Sigmoid colon (tissue), 7 donors: ENCODE measurements around the gene NKX6-2. TPM values are rescaled to one million over a fixed set of nuclear protein-coding genes. Genes with fewer than 3 reads are reported as not detected.
A peak's percentile ranks its signal among the peaks of the same experiment; 100 is the strongest.

ENCODE experiments used
- DNase-seq: peaks from one replicate; pipeline ENCODE4 v3.0.0-alpha.2; 2019
- H3K27ac ChIP-seq, 4 donors: fragments of 200-600 bp; sonication (generic); one replicate each; pipeline ENCODE4 v1.5.1; 2016 to 2019; ENCODE audit warnings: mild to moderate bottlenecking in 1 of 4
- H3K27me3 ChIP-seq, 3 donors: fragments of 200-600 bp; sonication (generic); one replicate each; pipeline ENCODE4 v1.5.1; 2019; ENCODE audit warnings: mild to moderate bottlenecking in 1 of 3
- H3K36me3 ChIP-seq, 4 donors: fragments of 200-600 bp; sonication (generic); one replicate each; pipeline ENCODE4 v1.5.1; 2016 to 2019
- H3K4me1 ChIP-seq, 4 donors: fragments of 200-600 bp; sonication (generic); one replicate each; pipeline ENCODE4 v1.5.1; 2017 to 2019
- H3K4me3 ChIP-seq, 4 donors: fragments of 200-600 bp; sonication (generic); one replicate each; pipeline ENCODE4 v1.5.1; 2017 to 2019; ENCODE audit warnings: mild to moderate bottlenecking in 2 of 4, moderate library complexity in 1 of 4
- H3K9me3 ChIP-seq, 4 donors: fragments of 200-600 bp in 3 of 4; sonication (generic) in 3 of 4; one replicate each; pipeline versions ENCODE4 v1.5.1 to v1.6.1; 2013 to 2019
- EP300 ChIP-seq, 4 donors: sonication (generic); formaldehyde crosslinking; IDR thresholded peaks; one replicate each; pipeline ENCODE4 v1.6.1; 2017; ENCODE audit warnings: antibody characterized with exemption in 4 of 4
- POLR2A ChIP-seq, 2 donors: fragments of 450-650 bp; IDR thresholded peaks; one replicate each; pipeline ENCODE4 v1.6.1; 2016; ENCODE audit warnings: antibody characterized with exemption in 2 of 2, mild to moderate bottlenecking in 2 of 2, moderate library complexity in 2 of 2
- POLR2AphosphoS5 ChIP-seq, 4 donors: sonication (generic); formaldehyde crosslinking; IDR thresholded peaks; one replicate each; pipeline ENCODE4 v1.6.1; 2017; ENCODE audit warnings: antibody characterized with exemption in 4 of 4
- WGBS, 2 donors: extraction: QIAGEN DNeasy Blood & Tissue Kit; methylation state at CpG; one replicate each; pipeline ENCODE4 v1.1.7; 2013; 5-methylcytosine and 5-hydroxymethylcytosine counted together
- intact Hi-C: fragments of 100-400 bp; cut with DNase I; formaldehyde crosslinking; loops from one replicate; pipeline ENCODE4 v1.15.1; 2023
- polyA plus RNA-seq, 3 donors: library from polyadenylated mRNA; stranded (reverse); fragments of 200-250 nt; gene quantifications; one replicate each; pipeline ENCODE4 v1.2.3, GENCODE V29; 2013
- total RNA-seq, 4 donors: library from RNA; depleted of rRNA; stranded (reverse); fragments of >200 nt; gene quantifications; one replicate each; pipeline ENCODE4 v1.1.0, GENCODE V29; 2016
- TF ChIP-seq, protein P1 (sequence below), 4 experiments: fragments of 450-650 bp in 3 of 4; fragments of 200-600 bp in 1 of 4; IDR thresholded peaks; one replicate each; pipeline ENCODE4 v1.5.1; 2016 to 2019; ENCODE audit warnings: antibody characterized with exemption in 4 of 4, mild to moderate bottlenecking in 3 of 4, moderate library complexity in 2 of 4
- donor health status: healthy with polysubstance abuse.
- donor health status: Bipolar disorder and iron deficiency.
- donor health status: healthy.

NKX6-2 gene
- total and polyA plus RNA-seq, 7 donors, result 0.01 to 0.60 TPM; not detected in 5

DNA sequence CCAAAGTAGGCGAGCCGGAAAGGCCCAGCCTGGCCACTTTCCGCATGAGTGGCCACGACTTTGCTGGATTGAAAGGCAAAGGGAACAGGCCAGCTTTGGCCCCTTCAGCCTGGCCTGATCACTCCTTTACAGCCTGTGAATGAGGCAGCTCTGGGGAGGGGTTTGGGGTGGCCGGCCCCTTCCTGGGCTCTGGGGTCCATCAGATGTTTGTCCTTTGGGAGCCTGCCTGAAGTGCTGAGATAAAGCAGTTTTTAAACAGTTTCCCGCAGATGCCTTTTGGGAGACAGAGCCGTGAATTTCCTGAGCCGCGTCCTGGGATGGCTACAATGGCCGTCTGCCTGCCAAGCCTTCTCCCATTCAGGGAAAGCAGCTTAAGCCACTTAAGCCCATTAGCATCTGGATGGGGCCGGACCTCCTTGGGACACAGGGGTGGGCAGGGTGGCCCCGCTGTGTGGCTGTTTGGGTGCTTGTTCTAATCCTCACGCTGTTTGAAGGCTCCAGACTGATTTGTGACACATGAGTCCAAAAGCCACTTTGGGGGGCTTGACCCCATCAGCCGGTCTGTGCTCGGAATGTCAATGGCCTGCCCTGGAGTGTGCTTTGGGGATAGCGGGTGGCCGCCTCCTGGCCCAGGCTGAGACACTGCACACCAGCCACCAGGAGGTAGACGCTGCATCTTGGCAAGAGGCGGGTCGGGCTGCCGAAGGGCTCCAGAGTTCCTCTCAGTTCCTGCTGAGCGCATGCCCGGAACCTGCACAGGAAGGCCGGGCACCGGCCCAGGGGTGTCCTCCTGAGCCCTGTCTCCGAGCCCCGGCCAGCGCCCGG lies 38.9 kb downstream of the NKX6-2 start:
- Histone ChIP-seq H3K27ac (peak overlapping the region in 3 of 4 donors; percentile 8 to 60 (median 17)), H3K4me3 (no peak overlapping the region), H3K36me3 (peaks cover 12 to 31% (median 18%) of the 10 kb centered on the region in 4 donors), H3K4me1 (peaks cover 0 to 23% (median 19%) of the 10 kb centered on the region in 4 donors), H3K9me3 (no peaks in the 10 kb centered on the region), H3K27me3 (no peaks in the 10 kb centered on the region)
- no peak for DNase-seq
- WGBS, 2 donors, result 86 to 91% methylated on average over 29 of the region's 29 CpGs
- TF ChIP-seq EP300 (IDR thresholded peaks at IDR 0.05) (no peak), POLR2AphosphoS5 (IDR thresholded peaks at IDR 0.05) (peak in 1 of 4 donors; percentile 7)
- intact Hi-C loops, result loop anchor here (10.0 kb wide), 1 partner anchor 92 kb away; no protein-coding TSS in a partner anchor

DNA sequence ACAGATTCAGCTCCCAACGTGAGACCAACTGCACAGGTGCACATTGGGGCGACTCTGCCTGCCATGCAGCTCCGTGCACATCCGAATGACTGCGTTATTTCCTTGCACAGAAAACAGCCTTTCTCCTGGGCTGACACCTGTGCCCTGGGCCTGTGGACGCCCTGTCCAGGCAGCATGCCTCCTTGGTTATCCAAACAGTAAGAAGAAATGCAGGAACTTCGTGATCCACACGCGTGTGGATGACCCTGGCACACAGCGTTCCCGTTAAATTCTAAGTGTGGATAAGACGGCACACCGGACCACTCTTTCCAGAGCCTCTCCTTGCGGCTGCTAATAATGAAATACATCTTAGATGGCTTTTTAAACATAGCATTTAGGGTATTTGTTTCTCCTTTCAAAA lies 39.6 kb downstream of the NKX6-2 start:
- peaks cover 0 to 23% (median 19%) of the 10 kb centered on the region in 4 donors for H3K4me1 ChIP-seq
- 90 to 91% methylated on average over 14 of the region's 14 CpGs for WGBS, 2 donors
- TF ChIP-seq POLR2A (IDR thresholded peaks at IDR 0.05) (no peak), POLR2AphosphoS5 (IDR thresholded peaks at IDR 0.05) (no peak), EP300 (IDR thresholded peaks at IDR 0.05) (no peak)
- TF ChIP-seq, protein P1, sequence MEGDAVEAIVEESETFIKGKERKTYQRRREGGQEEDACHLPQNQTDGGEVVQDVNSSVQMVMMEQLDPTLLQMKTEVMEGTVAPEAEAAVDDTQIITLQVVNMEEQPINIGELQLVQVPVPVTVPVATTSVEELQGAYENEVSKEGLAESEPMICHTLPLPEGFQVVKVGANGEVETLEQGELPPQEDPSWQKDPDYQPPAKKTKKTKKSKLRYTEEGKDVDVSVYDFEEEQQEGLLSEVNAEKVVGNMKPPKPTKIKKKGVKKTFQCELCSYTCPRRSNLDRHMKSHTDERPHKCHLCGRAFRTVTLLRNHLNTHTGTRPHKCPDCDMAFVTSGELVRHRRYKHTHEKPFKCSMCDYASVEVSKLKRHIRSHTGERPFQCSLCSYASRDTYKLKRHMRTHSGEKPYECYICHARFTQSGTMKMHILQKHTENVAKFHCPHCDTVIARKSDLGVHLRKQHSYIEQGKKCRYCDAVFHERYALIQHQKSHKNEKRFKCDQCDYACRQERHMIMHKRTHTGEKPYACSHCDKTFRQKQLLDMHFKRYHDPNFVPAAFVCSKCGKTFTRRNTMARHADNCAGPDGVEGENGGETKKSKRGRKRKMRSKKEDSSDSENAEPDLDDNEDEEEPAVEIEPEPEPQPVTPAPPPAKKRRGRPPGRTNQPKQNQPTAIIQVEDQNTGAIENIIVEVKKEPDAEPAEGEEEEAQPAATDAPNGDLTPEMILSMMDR (IDR thresholded peaks at IDR 0.05), result no peak
- H3K36me3 ChIP-seq, result peaks cover 12 to 34% (median 18%) of the 10 kb centered on the region in 4 donors
- no peaks in the 10 kb centered on the region for H3K27me3 ChIP-seq
- peak overlapping the region in 3 of 4 donors; percentile 8 to 60 (median 17) for H3K27ac ChIP-seq
- H3K9me3 ChIP-seq, result no peaks in the 10 kb centered on the region
- intact Hi-C loops, result loop anchor here (10.0 kb wide), 1 partner anchor 92 kb away; no protein-coding TSS in a partner anchor
- no peak for DNase-seq
- no peak overlapping the region for H3K4me3 ChIP-seq

DNA sequence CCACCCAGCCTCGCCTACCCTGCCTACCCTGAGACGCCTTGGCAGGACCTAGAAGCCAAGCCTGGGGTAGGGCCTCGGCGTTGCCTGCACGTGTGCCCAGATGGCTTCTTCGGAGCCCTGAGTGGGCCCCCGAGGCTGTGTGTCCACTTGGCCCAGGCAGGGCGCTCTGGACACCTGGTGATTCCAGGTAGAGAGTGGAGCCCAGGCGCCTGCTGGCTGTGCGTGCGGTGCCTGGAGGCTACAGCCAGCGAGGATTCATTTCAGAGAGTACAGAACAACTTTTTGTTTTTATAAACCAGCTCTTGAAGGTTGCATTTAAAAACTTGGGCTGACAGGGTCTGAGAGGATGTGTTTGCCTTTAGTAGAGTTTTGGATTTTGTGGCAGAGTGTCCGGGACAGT lies 40.0 kb downstream of the NKX6-2 start:
- Histone ChIP-seq H3K9me3 (no peaks in the 10 kb centered on the region), H3K36me3 (peaks cover 12 to 32% (median 16%) of the 10 kb centered on the region in 4 donors), H3K27me3 (no peaks in the 10 kb centered on the region), H3K4me3 (no peak overlapping the region), H3K4me1 (peaks cover 0 to 23% (median 19%) of the 10 kb centered on the region in 4 donors), H3K27ac (peak overlapping the region in 1 of 4 donors; percentile 60)
- TF ChIP-seq POLR2A (IDR thresholded peaks at IDR 0.05), result no peak
- TF ChIP-seq EP300 (IDR thresholded peaks at IDR 0.05), result no peak
- TF ChIP-seq POLR2AphosphoS5 (IDR thresholded peaks at IDR 0.05), result no peak
- TF ChIP-seq, protein P1 (IDR thresholded peaks at IDR 0.05), result no peak
- intact Hi-C loops, result loop anchor here (10.0 kb wide), 1 partner anchor 91 kb away; no protein-coding TSS in a partner anchor
- no peak for DNase-seq
- 93 to 96% methylated on average over 13 of the region's 13 CpGs for WGBS, 2 donors

DNA sequence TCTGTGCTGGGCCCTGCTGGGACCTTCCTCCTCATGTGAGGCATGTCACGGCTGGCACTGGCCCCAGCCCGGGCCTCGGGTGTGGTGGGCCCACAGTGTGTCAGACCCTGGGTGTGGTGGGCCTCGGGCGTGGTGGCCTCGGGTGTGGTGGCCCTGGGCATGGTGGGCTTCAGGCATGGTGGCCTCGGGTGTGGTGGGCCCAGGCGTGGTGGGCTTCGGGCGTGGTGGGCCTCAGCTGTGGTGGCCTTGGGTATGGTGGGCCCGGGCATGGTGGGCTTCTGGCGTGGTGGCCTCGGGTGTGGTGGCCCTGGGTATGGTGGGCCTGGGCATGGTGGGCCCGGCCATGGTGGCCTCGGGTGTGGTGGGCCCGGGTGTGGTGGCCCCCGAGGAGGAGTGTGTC lies 40.4 kb downstream of the NKX6-2 start:
- TF ChIP-seq POLR2A (IDR thresholded peaks at IDR 0.05), result no peak
- no peak for TF ChIP-seq POLR2AphosphoS5 (IDR thresholded peaks at IDR 0.05)
- no peak for TF ChIP-seq EP300 (IDR thresholded peaks at IDR 0.05)
- TF ChIP-seq, protein P1 (IDR thresholded peaks at IDR 0.05), result no peak
- Histone ChIP-seq H3K36me3 (peaks cover 11 to 31% (median 13%) of the 10 kb centered on the region in 4 donors), H3K27ac (no peak overlapping the region), H3K27me3 (no peaks in the 10 kb centered on the region), H3K4me1 (peaks cover 0 to 23% (median 19%) of the 10 kb centered on the region in 4 donors), H3K9me3 (no peaks in the 10 kb centered on the region), H3K4me3 (no peak overlapping the region)
- no peak for DNase-seq
- intact Hi-C loops, result loop anchor here (10.0 kb wide), 1 partner anchor 91 kb away; no protein-coding TSS in a partner anchor
- WGBS, 2 donors, result 87 to 91% methylated on average over 17 of the region's 17 CpGs

DNA sequence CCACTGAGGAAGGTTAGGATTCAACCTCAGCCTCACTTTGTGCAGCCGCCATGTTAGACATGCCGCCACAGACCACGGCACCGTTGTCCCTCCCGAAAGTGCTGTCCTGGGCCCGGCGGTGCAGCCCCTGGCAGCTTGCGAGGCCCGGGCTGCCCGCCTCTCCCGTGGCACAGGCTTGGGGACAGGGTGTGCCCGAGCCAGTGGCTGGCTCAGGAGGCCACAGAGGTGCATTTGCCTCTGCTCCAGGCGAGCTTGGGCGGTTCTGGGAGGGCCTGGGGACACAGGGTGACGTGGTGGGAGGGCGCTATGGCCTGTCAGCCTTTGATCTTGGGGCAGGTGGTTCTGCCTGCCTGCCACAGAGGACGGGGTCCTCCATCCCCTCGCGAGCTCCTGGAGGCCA lies 41.1 kb downstream of the NKX6-2 start:
- intact Hi-C loops, result loop anchor here (10.0 kb wide), 1 partner anchor 90 kb away; no protein-coding TSS in a partner anchor
- Histone ChIP-seq H3K36me3 (peaks cover 4 to 24% (median 6%) of the 10 kb centered on the region in 4 donors), H3K4me3 (no peak overlapping the region), H3K27ac (no peak overlapping the region), H3K4me1 (peaks cover 0 to 23% (median 19%) of the 10 kb centered on the region in 4 donors), H3K9me3 (no peaks in the 10 kb centered on the region), H3K27me3 (no peaks in the 10 kb centered on the region)
- DNase-seq, result no peak
- WGBS, 2 donors, result 93 to 95% methylated on average over 19 of the region's 19 CpGs
- TF ChIP-seq, protein P1 (IDR thresholded peaks at IDR 0.05), result no peak
- TF ChIP-seq POLR2AphosphoS5 (IDR thresholded peaks at IDR 0.05), result no peak
- no peak for TF ChIP-seq POLR2A (IDR thresholded peaks at IDR 0.05)
- no peak for TF ChIP-seq EP300 (IDR thresholded peaks at IDR 0.05)
